ENCODE data around the gene COL6A5.
"Not testable (repeated sequence)": the region's sequence is repeated elsewhere in the genome, so short reads cannot be mapped to it uniquely, and the experiment has no call there.

The COL6A5 gene

GRCh38 chr3:130389743-130390478 lies 44.4 kb downstream of the COL6A5 start:
- DNase-seq, result no peak

- no peak for DNase-seq
These were observed 46.8 kb downstream of the COL6A5 start for GRCh38 chr3:130392266-130392665.

GRCh38 chr3:130393594-130393993 lies 48.1 kb downstream of the COL6A5 start:
- no peak for DNase-seq

GRCh38 chr3:130395331-130395730 lies 49.9 kb downstream of the COL6A5 start:
- DNase-seq, result no peak

- no peak for DNase-seq
These were observed 50.4 kb downstream of the COL6A5 start for GRCh38 chr3:130395916-130396315.

GRCh38 chr3:130404401-130404800 lies 58.9 kb downstream of the COL6A5 start:
- no peak for DNase-seq

GRCh38 chr3:130405956-130406355 lies 60.5 kb downstream of the COL6A5 start:
- DNase-seq, result no peak

- not testable (repeated sequence) for DNase-seq
These were observed 62.8 kb downstream of the COL6A5 start for GRCh38 chr3:130408253-130408652.

GRCh38 chr3:130411320-130411719 lies 65.8 kb downstream of the COL6A5 start:
- DNase-seq, result no peak

GRCh38 chr3:130412991-130413560 lies 67.6 kb downstream of the COL6A5 start:
- DNase-seq, result no peak

GRCh38 chr3:130414457-130414856 lies 69.0 kb downstream of the COL6A5 start:
- no peak for DNase-seq

GRCh38 chr3:130420466-130420865 lies 75.0 kb downstream of the COL6A5 start:
- no peak for DNase-seq

GRCh38 chr3:130423064-130423463 lies 77.6 kb downstream of the COL6A5 start:
- DNase-seq, result no peak

GRCh38 chr3:130424837-130425236 lies 79.4 kb downstream of the COL6A5 start:
- DNase-seq, result no peak

GRCh38 chr3:130425484-130425883 lies 80.0 kb downstream of the COL6A5 start:
- no peak for DNase-seq

GRCh38 chr3:130426206-130426605 lies 80.7 kb downstream of the COL6A5 start:
- DNase-seq, result no peak

GRCh38 chr3:130428871-130429712 lies 83.6 kb downstream of the COL6A5 start:
- DNase-seq, result no peak

GRCh38 chr3:130429713-130430023 lies 84.2 kb downstream of the COL6A5 start:
- no peak for DNase-seq

- DNase-seq, result no peak
These were observed 84.8 kb downstream of the COL6A5 start for GRCh38 chr3:130430266-130430665.

GRCh38 chr3:130432086-130432485 lies 86.6 kb downstream of the COL6A5 start:
- not testable (repeated sequence) for DNase-seq

- no peak for DNase-seq
These were observed 87.8 kb downstream of the COL6A5 start for GRCh38 chr3:130433306-130433705.

GRCh38 chr3:130442284-130442683 lies 96.8 kb downstream of the COL6A5 start:
- DNase-seq, result no peak

GRCh38 chr3:130446840-130447239 lies 101.4 kb downstream of the COL6A5 start:
- DNase-seq, result not testable (repeated sequence)

GRCh38 chr3:130448155-130448554 lies 102.7 kb downstream of the COL6A5 start:
- DNase-seq, result not testable (repeated sequence)

Measured in GDM1 (cell line).